MCF 10A (cell line): ENCODE results near the gene SPIN3. TPM values are rescaled to one million over a fixed set of nuclear protein-coding genes. Genes with fewer than 3 reads are reported as not detected.

Experiments used
- BruUV-seq: library from RNA; stranded (reverse); fragments of 400-500 nt; replicated peaks from 2 replicates; lab custom pipeline; 2021; lab: Mats Ljungman, UMichigan
- CTCF ChIA-PET: fragments of 300-600 bp; sonication (Branson Sonifier 250); formaldehyde crosslinking; extraction: SDS; loops from one replicate; lab custom pipeline; 2021; ENCODE audit warnings: antibody characterized with exemption, inconsistent platforms; lab: Yijun Ruan, JAX
- POLR2A ChIA-PET: fragments of 300-600, 350-650 bp; sonication (Branson Sonifier 250); formaldehyde crosslinking; extraction: SDS; loops from one replicate; lab custom pipeline; 2020; ENCODE audit warnings: antibody characterized with exemption, inconsistent platforms; lab: Yijun Ruan, JAX
- DNase-seq: peaks from one replicate; pipeline ENCODE4 v3.0.0-alpha.2; 2018; ENCODE audit not compliant: unreplicated experiment
- H3K27ac Mint-ChIP-seq: one replicate; pipeline ENCODE4 v1.8.0; 2022; ENCODE audit warnings: mild to moderate bottlenecking, low read depth, mixed read lengths; ENCODE audit not compliant: unreplicated experiment
- H3K27me3 Mint-ChIP-seq: one replicate; pipeline ENCODE4 v1.8.0; 2022; ENCODE audit warnings: mixed read lengths; ENCODE audit not compliant: insufficient read depth, unreplicated experiment
- H3K36me3 Mint-ChIP-seq: one replicate; pipeline ENCODE4 v1.8.0; 2022; ENCODE audit warnings: mild to moderate bottlenecking, moderate library complexity, mixed read lengths; ENCODE audit not compliant: insufficient read depth, unreplicated experiment
- H3K4me1 Mint-ChIP-seq: one replicate; pipeline ENCODE4 v1.8.0; 2022; ENCODE audit warnings: mixed read lengths; ENCODE audit not compliant: insufficient read depth, unreplicated experiment
- H3K4me3 Mint-ChIP-seq: one replicate; pipeline ENCODE4 v1.8.0; 2022; ENCODE audit warnings: mild to moderate bottlenecking, moderate library complexity, mixed read lengths; ENCODE audit not compliant: unreplicated experiment
- H3K9me3 Mint-ChIP-seq: one replicate; pipeline ENCODE4 v1.8.0; 2022; ENCODE audit warnings: mixed read lengths; ENCODE audit not compliant: unreplicated experiment
- intact Hi-C: fragments of 100-400 bp; cut with micrococcal nuclease; formaldehyde crosslinking; loops from 2 replicates; pipeline ENCODE4 v1.14.1; 2022
- total RNA-seq: library from RNA; stranded (reverse); gene quantifications from 2 replicates; pipeline ENCODE4 v1.2.3, GENCODE V29; 2022
- TF ChIP-seq, protein P1 (sequence below): fragments of 200-600 bp; IDR thresholded peaks from one replicate; pipeline ENCODE4 v1.8.0; 2022; ENCODE audit warnings: antibody characterized with exemption, mild to moderate bottlenecking; ENCODE audit not compliant: unreplicated experiment

SPIN3 gene
- total RNA-seq, 1 experiment from 2014 or later, result 22.5 TPM

DNA sequence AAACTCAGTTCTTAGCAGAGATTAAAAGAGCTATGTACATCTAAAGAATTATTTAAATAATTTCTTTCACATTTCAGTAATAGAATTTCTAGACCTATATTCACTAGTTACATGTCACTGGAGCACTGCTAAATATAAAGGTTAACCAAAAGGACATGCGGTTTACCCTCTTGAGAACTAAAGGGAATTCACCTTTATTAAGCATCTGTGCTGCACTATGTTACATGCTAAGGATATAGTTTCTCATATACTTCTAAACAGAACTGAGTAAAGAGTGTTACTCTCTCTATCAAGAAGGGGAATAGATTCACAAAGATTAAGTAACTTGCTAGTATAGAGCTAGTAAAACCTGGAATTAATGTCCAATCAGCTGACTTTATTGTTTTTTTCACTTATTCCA, 7.6 kb downstream of the SPIN3 start:
- POLR2A ChIA-PET, result no interaction called here
- Mint-ChIP-seq H3K9me3 (no peaks in the 10 kb centered on the region), H3K4me1 (no peaks in the 10 kb centered on the region), H3K4me3 (no peak overlapping the region), H3K27me3 (peaks cover 68% of the 10 kb centered on the region), H3K36me3 (peaks cover 25% of the 10 kb centered on the region), H3K27ac (peak overlapping the region; percentile 37)
- TF ChIP-seq, protein P1, sequence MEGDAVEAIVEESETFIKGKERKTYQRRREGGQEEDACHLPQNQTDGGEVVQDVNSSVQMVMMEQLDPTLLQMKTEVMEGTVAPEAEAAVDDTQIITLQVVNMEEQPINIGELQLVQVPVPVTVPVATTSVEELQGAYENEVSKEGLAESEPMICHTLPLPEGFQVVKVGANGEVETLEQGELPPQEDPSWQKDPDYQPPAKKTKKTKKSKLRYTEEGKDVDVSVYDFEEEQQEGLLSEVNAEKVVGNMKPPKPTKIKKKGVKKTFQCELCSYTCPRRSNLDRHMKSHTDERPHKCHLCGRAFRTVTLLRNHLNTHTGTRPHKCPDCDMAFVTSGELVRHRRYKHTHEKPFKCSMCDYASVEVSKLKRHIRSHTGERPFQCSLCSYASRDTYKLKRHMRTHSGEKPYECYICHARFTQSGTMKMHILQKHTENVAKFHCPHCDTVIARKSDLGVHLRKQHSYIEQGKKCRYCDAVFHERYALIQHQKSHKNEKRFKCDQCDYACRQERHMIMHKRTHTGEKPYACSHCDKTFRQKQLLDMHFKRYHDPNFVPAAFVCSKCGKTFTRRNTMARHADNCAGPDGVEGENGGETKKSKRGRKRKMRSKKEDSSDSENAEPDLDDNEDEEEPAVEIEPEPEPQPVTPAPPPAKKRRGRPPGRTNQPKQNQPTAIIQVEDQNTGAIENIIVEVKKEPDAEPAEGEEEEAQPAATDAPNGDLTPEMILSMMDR, result no peak
- CTCF ChIA-PET, result interaction anchor here (1.0 to 6.6 kb wide), 3 partner anchors 9 to 185 kb away, joined by 4 to 30 read pairs (median 5); no protein-coding TSS in a partner anchor
- no peak for DNase-seq
- intact Hi-C loops, result no loop called here
- BruUV-seq, result no TSS peak

DNA sequence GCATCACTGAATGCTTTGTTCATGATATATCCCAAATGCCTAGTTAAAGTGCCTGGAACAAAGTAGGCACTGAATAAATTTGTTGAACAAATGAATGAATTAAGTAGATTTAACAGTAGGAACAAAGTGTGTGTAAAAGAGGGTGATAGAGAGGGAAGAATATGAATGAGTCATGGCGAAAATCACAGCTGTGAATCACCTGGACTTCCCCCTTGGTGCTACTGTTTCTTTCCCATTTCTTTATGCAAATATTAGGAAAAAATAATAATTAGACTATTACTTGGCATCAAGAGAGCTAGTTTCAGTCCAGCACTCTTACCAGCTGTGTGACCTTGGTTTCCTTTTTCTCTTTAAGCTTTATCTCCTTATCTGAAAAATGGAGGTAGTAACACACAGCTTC, 9.2 kb downstream of the SPIN3 start:
- ChIA-PET CTCF (interaction anchor here (0.6 to 6.6 kb wide), 3 partner anchors 8 to 259 kb away, joined by 3 to 30 read pairs (median 3); no protein-coding TSS in a partner anchor), POLR2A (interaction anchor here (1.9 kb wide), 1 partner anchor 9 kb away, joined by 8 read pairs; the partner anchor contains the start of gene SPIN3)
- intact Hi-C loops, result no loop called here
- no TSS peak for BruUV-seq
- Mint-ChIP-seq H3K27ac (peak overlapping the region; percentile 3), H3K9me3 (no peaks in the 10 kb centered on the region), H3K4me1 (no peaks in the 10 kb centered on the region), H3K4me3 (no peak overlapping the region), H3K27me3 (peaks cover 66% of the 10 kb centered on the region), H3K36me3 (peaks cover 24% of the 10 kb centered on the region)
- TF ChIP-seq, protein P1, result no peak
- no peak for DNase-seq

DNA sequence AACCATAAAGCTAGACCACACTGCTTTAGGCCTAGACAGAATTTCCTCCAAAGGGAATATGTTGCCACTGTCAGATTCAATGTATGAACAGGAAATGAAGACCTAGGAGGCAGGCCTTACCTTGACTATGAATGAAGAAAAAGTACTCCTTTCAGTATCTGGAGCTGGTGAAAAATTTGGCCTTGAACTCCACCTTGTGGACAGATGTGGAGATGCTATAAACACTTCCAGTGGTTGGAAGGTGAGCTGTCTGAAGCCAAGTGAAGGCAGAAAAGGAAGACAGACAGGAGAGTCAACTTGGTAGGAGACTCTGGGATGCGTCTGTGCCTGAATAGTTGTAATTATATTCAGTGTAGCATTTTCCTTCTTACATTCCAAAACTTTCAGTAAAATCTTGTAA, 17.2 kb downstream of the SPIN3 start:
- no peaks in the 10 kb centered on the region for H3K4me1 Mint-ChIP-seq
- TF ChIP-seq, protein P1, result peak; percentile 59
- BruUV-seq, result no TSS peak
- CTCF ChIA-PET, result interaction anchor here (0.5 to 4.2 kb wide), 27 partner anchors 8 to 702 kb away, joined by 3 to 69 read pairs (median 4); partner anchors contain the start of gene SPIN3
- H3K36me3 Mint-ChIP-seq, result peaks cover 32% of the 10 kb centered on the region
- H3K9me3 Mint-ChIP-seq, result no peaks in the 10 kb centered on the region
- H3K27ac Mint-ChIP-seq, result no peak overlapping the region
- DNase-seq, result peak; percentile 71
- intact Hi-C loops, result loop anchor here (1.0 to 5.0 kb wide), 2 partner anchors 156 to 175 kb away; no protein-coding TSS in a partner anchor
- H3K27me3 Mint-ChIP-seq, result peaks cover 63% of the 10 kb centered on the region
- POLR2A ChIA-PET, result interaction anchor here (0.7 to 1.2 kb wide), 5 partner anchors 16 to 214 kb away, joined by 3 to 7 read pairs (median 4); no protein-coding TSS in a partner anchor
- no peak overlapping the region for H3K4me3 Mint-ChIP-seq

DNA sequence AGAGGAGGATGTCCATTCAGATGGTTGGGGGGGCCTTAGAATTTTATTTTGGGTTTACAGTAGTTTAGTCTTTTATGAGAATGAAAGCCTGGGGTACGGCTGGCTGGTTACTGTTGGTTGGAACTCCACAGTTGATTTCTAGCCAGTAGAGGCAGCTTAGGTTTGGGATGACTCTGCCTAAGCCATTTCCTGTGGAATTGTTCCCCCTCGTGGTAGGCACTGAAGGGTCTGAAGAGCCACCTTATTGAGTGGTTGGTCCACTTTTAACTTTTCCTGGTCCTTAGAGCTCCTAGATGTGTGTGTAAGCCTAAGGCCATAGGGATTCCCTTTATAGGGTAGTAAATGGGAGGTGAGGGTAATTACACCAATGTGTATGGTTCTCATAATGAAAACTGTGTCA, 19.7 kb downstream of the SPIN3 start:
- no peaks in the 10 kb centered on the region for H3K9me3 Mint-ChIP-seq
- TF ChIP-seq, protein P1, result no peak
- no peak overlapping the region for H3K4me3 Mint-ChIP-seq
- ChIA-PET POLR2A (no interaction called here), CTCF (interaction anchor here (1.0 to 4.2 kb wide), 2 partner anchors 171 to 172 kb away, joined by 3 to 69 read pairs; no protein-coding TSS in a partner anchor)
- peaks cover 25% of the 10 kb centered on the region for H3K36me3 Mint-ChIP-seq
- peaks cover 57% of the 10 kb centered on the region for H3K27me3 Mint-ChIP-seq
- peak; percentile 13 for DNase-seq
- intact Hi-C loops, result loop anchor here (5.0 kb wide), 1 partner anchor 153 kb away; no protein-coding TSS in a partner anchor
- no peaks in the 10 kb centered on the region for H3K4me1 Mint-ChIP-seq
- no peak overlapping the region for H3K27ac Mint-ChIP-seq
- BruUV-seq, result no TSS peak
